Fibroblast of lung (primary cell): Measurements from ENCODE around the gene ADGRL2. TPM values are rescaled to one million over a fixed set of nuclear protein-coding genes. Genes with fewer than 3 reads are reported as not detected.

Source experiments
- DNase-seq, 2 donors: peaks; one replicate each; pipeline versions ENCODE4 v3.0.0 to v3.0.0-alpha.2; 2010; ENCODE audit warnings: low read depth in 2 of 2
- H2AFZ ChIP-seq: 2 replicates; pipeline ENCODE4 v1.5.1; 2012; ENCODE audit warnings: low read length, control low read depth, inconsistent platforms
- H3K27ac ChIP-seq: 2 replicates; pipeline ENCODE4 v1.5.1; 2011; ENCODE audit warnings: low read length, control low read depth; ENCODE audit not compliant: insufficient read depth
- H3K27me3 ChIP-seq: 2 replicates; pipeline ENCODE4 v1.5.1; 2011; ENCODE audit warnings: mild to moderate bottlenecking, low read length; ENCODE audit not compliant: control insufficient read depth, insufficient read depth
- H3K36me3 ChIP-seq: 2 replicates; pipeline ENCODE4 v1.5.1; 2011; ENCODE audit warnings: low read length; ENCODE audit not compliant: control insufficient read depth, insufficient read depth
- H3K4me1 ChIP-seq: 2 replicates; pipeline ENCODE4 v1.5.1; 2011; ENCODE audit warnings: low read length; ENCODE audit not compliant: control insufficient read depth, insufficient read depth; ENCODE audit errors: extremely low read depth
- H3K4me2 ChIP-seq: 2 replicates; pipeline ENCODE4 v1.5.1; 2011; ENCODE audit warnings: low read length, control low read depth; ENCODE audit not compliant: insufficient read depth; ENCODE audit errors: extremely low read depth
- H3K4me3 ChIP-seq, 4 experiments: fragments of 200-600 bp in 1 of 4; sonication (generic) in 1 of 4; replicated peaks in 1 of 4; 2 replicates each; pipeline ENCODE4 v1.5.1; 2011 to 2016; ENCODE audit warnings: low read length in 4 of 4, low read depth in 3 of 4, mild to moderate bottlenecking in 3 of 4, control low read depth in 2 of 4, inconsistent platforms in 1 of 4, mixed read lengths in 1 of 4; ENCODE audit not compliant: insufficient read depth in 1 of 4; ENCODE audit errors: control extremely low read depth in 1 of 4
- H3K79me2 ChIP-seq: 2 replicates; pipeline ENCODE4 v1.5.1; 2012; ENCODE audit warnings: mild to moderate bottlenecking, low read length, inconsistent platforms; ENCODE audit not compliant: control insufficient read depth, insufficient read depth
- H3K9ac ChIP-seq: 2 replicates; pipeline ENCODE4 v1.5.1; 2011; ENCODE audit warnings: mild to moderate bottlenecking, low read length, control low read depth; ENCODE audit not compliant: insufficient read depth
- H3K9me3 ChIP-seq: 2 replicates; pipeline ENCODE4 v1.5.1; 2012; ENCODE audit warnings: low read depth, low read length; ENCODE audit not compliant: control insufficient read depth, insufficient read depth
- H4K20me1 ChIP-seq: 2 replicates; pipeline ENCODE4 v1.5.1; 2011; ENCODE audit warnings: low read length; ENCODE audit not compliant: control insufficient read depth, insufficient read depth; ENCODE audit errors: extremely low read depth
- EZH2 ChIP-seq: IDR thresholded peaks from 2 replicates; pipeline ENCODE4 v1.5.1; 2012; ENCODE audit warnings: low read length, control low read depth, mild to moderate bottlenecking; ENCODE audit errors: missing control alignments
- polyA plus RNA-seq, 2 donors: library from polyadenylated mRNA; depleted of rRNA in 1 of 2; stranded (reverse) in 1 of 2; unstranded in 1 of 2; fragments of >200 nt; gene quantifications; 2 replicates each; pipeline ENCODE4 v1.2.1, GENCODE V29; 2011 to 2012; ENCODE audit warnings: missing spikeins in 1 of 2
- total RNA-seq: library from RNA; depleted of rRNA; stranded (reverse); fragments of >200 nt; gene quantifications from 2 replicates; pipeline ENCODE4 v1.2.1, GENCODE V29; 2014
- TF ChIP-seq, protein P1 (sequence below), 2 donors: IDR thresholded peaks in 1 of 2; conservative IDR thresholded peaks in 1 of 2; 1 replicate in 1 of 2; 2 replicates in 1 of 2; pipeline ENCODE4 v1.5.1; 2011 to 2012; ENCODE audit warnings: low read length in 2 of 2, control low read depth in 1 of 2, inconsistent platforms in 1 of 2, low read depth in 1 of 2, mild to moderate bottlenecking in 1 of 2

The ADGRL2 gene
- total and polyA plus RNA-seq, 2 donors (not counting 1 experiment from before 2014, with no cell fraction given) = 74.1 to 196 TPM

GRCh38 chr1:81876901-81877733 is 76.4 kb downstream of the ADGRL2 start:
- no peak overlapping the region for H3K27ac ChIP-seq
- H3K4me2 ChIP-seq = peak overlapping the region; percentile 11
- DNase-seq = peak; percentile 60 to 72

GRCh38 chr1:81877940-81878339 is 77.2 kb downstream of the ADGRL2 start:
- no peak for TF ChIP-seq EZH2
- TF ChIP-seq, protein P1, sequence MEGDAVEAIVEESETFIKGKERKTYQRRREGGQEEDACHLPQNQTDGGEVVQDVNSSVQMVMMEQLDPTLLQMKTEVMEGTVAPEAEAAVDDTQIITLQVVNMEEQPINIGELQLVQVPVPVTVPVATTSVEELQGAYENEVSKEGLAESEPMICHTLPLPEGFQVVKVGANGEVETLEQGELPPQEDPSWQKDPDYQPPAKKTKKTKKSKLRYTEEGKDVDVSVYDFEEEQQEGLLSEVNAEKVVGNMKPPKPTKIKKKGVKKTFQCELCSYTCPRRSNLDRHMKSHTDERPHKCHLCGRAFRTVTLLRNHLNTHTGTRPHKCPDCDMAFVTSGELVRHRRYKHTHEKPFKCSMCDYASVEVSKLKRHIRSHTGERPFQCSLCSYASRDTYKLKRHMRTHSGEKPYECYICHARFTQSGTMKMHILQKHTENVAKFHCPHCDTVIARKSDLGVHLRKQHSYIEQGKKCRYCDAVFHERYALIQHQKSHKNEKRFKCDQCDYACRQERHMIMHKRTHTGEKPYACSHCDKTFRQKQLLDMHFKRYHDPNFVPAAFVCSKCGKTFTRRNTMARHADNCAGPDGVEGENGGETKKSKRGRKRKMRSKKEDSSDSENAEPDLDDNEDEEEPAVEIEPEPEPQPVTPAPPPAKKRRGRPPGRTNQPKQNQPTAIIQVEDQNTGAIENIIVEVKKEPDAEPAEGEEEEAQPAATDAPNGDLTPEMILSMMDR (conservative IDR thresholded peaks at IDR 0.05 in 1 of 2, IDR thresholded peaks at IDR 0.05 in 1 of 2; ENCODE audit: low read depth in 1 of 2, low read length in 2 of 2) = no peak
- peaks cover 24% of the 10 kb centered on the region for H3K79me2 ChIP-seq

More at GRCh38 chr1:81876901-81877733, 76.4 kb downstream of the ADGRL2 start:
- Histone ChIP-seq H3K9me3 (no peaks in the 10 kb centered on the region), H3K79me2 (peaks cover 25% of the 10 kb centered on the region), H3K9ac (no peak overlapping the region), H3K4me1 (peaks cover 5% of the 10 kb centered on the region), H4K20me1 (no peaks in the 10 kb centered on the region), H2AFZ (no peak overlapping the region), H3K36me3 (no peaks in the 10 kb centered on the region), H3K4me3 (no peak overlapping the region), H3K27me3 (no peaks in the 10 kb centered on the region)
- no peak for TF ChIP-seq EZH2
- TF ChIP-seq, protein P1 (conservative IDR thresholded peaks at IDR 0.05 in 1 of 2, IDR thresholded peaks at IDR 0.05 in 1 of 2; ENCODE audit: low read depth in 1 of 2, low read length in 2 of 2) = no peak

GRCh38 chr1:81878538-81878937 is 77.8 kb downstream of the ADGRL2 start:
- Histone ChIP-seq H3K9ac (no peak overlapping the region), H3K27me3 (no peaks in the 10 kb centered on the region), H3K79me2 (peaks cover 24% of the 10 kb centered on the region), H3K9me3 (no peaks in the 10 kb centered on the region), H3K27ac (no peak overlapping the region), H3K4me3 (no peak overlapping the region), H3K4me2 (no peak overlapping the region), H3K36me3 (no peaks in the 10 kb centered on the region), H4K20me1 (no peaks in the 10 kb centered on the region), H3K4me1 (peaks cover 5% of the 10 kb centered on the region), H2AFZ (no peak overlapping the region)
- TF ChIP-seq, protein P1 (conservative IDR thresholded peaks at IDR 0.05 in 1 of 2, IDR thresholded peaks at IDR 0.05 in 1 of 2; ENCODE audit: low read depth in 1 of 2, low read length in 2 of 2) = no peak
- no peak for TF ChIP-seq EZH2
- no peak for DNase-seq

More at GRCh38 chr1:81877940-81878339, 77.2 kb downstream of the ADGRL2 start:
- no peaks in the 10 kb centered on the region for H3K27me3 ChIP-seq
- no peak overlapping the region for H2AFZ ChIP-seq
- no peak overlapping the region for H3K9ac ChIP-seq
- H3K9me3 ChIP-seq = no peaks in the 10 kb centered on the region
- no peaks in the 10 kb centered on the region for H4K20me1 ChIP-seq
- H3K36me3 ChIP-seq = no peaks in the 10 kb centered on the region
- H3K4me3 ChIP-seq = no peak overlapping the region
- H3K4me1 ChIP-seq = peaks cover 5% of the 10 kb centered on the region
- H3K27ac ChIP-seq = no peak overlapping the region
- peak in 1 of 2 donors; percentile 7 for DNase-seq
- no peak overlapping the region for H3K4me2 ChIP-seq
